Measurements from ENCODE around the gene NUP214.
"Not testable (repeated sequence)": the region's sequence is repeated elsewhere in the genome, so short reads cannot be mapped to it uniquely, and the experiment has no call there.

NUP214 gene

DNA sequence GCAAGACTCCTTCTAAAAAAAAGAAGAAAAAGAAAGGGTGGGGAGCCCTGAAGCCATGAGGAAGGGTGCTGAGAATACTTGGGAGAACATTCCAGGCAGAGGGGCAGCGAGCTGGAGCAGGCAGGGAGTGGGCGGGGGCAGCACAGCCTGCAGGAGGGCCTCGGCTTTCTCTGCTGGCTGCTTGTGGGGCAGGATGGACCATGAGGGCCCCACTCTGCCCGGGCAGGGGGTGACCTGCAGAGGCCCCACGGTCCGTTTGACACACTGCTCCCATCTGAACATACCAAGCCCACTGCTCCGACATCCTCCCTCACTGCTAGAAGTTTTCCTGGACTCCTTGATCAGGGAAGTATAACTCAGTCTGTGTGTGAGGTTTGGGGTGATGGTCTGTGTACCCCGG is 11.7 kb upstream of the NUP214 start:
- POLR2A ChIA-PET = interaction anchor here (2.1 kb wide), 1 partner anchor 11 kb away, joined by 10 read pairs; the partner anchor contains the start of gene NUP214
- CTCF ChIA-PET = no interaction called here
- TF ChIP-seq BHLHE40 (IDR thresholded peaks at IDR 0.05; ENCODE audit: borderline replicate concordance) (no peak), LEF1 (IDR thresholded peaks at IDR 0.05; ENCODE audit: borderline replicate concordance) (no peak), ARNT (IDR thresholded peaks at IDR 0.05) (no peak), ELF4 (IDR thresholded peaks at IDR 0.05) (no peak), FOXK2 (IDR thresholded peaks at IDR 0.05) (no peak), HDGF (IDR thresholded peaks at IDR 0.05; ENCODE audit: borderline replicate concordance) (no peak), SP1 (IDR thresholded peaks at IDR 0.05) (no peak), FOXM1 (IDR thresholded peaks at IDR 0.05; ENCODE audit: borderline replicate concordance) (no peak), ZNF384 (IDR thresholded peaks at IDR 0.05) (no peak), TARDBP (IDR thresholded peaks at IDR 0.05) (no peak), PKNOX1 (IDR thresholded peaks at IDR 0.05) (no peak), NFRKB (IDR thresholded peaks at IDR 0.05) (no peak), CTBP1 (IDR thresholded peaks at IDR 0.05; ENCODE audit: borderline replicate concordance) (no peak), SUZ12 (IDR thresholded peaks at IDR 0.05) (no peak), L3MBTL2 (conservative IDR thresholded peaks at IDR 0.05) (no peak), FOXA1 (IDR thresholded peaks at IDR 0.05) (no peak)
- no peak for DNase-seq (ENCODE audit: extremely low spot score)

GRCh38 chr9:131114084-131114535 is 11.3 kb upstream of the NUP214 start:
- ChIA-PET CTCF (no interaction called here), POLR2A (interaction anchor here (2.1 kb wide), 1 partner anchor 11 kb away, joined by 10 read pairs; the partner anchor contains the start of gene NUP214)
- DNase-seq (ENCODE audit: extremely low spot score) = no peak
- no peak for TF ChIP-seq SP1 (IDR thresholded peaks at IDR 0.05)
- TF ChIP-seq NFRKB (IDR thresholded peaks at IDR 0.05) = no peak
- TF ChIP-seq TARDBP (IDR thresholded peaks at IDR 0.05) = no peak
- TF ChIP-seq SUZ12 (IDR thresholded peaks at IDR 0.05) = no peak
- no peak for TF ChIP-seq CTBP1 (IDR thresholded peaks at IDR 0.05; ENCODE audit: borderline replicate concordance)
- TF ChIP-seq PKNOX1 (IDR thresholded peaks at IDR 0.05) = no peak
- TF ChIP-seq ZNF384 (IDR thresholded peaks at IDR 0.05) = no peak
- TF ChIP-seq ARNT (IDR thresholded peaks at IDR 0.05) = no peak
- TF ChIP-seq LEF1 (IDR thresholded peaks at IDR 0.05; ENCODE audit: borderline replicate concordance) = no peak
- TF ChIP-seq L3MBTL2 (conservative IDR thresholded peaks at IDR 0.05) = no peak
- TF ChIP-seq FOXM1 (IDR thresholded peaks at IDR 0.05; ENCODE audit: borderline replicate concordance) = no peak
- no peak for TF ChIP-seq HDGF (IDR thresholded peaks at IDR 0.05; ENCODE audit: borderline replicate concordance)
- TF ChIP-seq FOXA1 (IDR thresholded peaks at IDR 0.05) = no peak
- TF ChIP-seq FOXK2 (IDR thresholded peaks at IDR 0.05) = no peak
- no peak for TF ChIP-seq ELF4 (IDR thresholded peaks at IDR 0.05)
- TF ChIP-seq BHLHE40 (IDR thresholded peaks at IDR 0.05; ENCODE audit: borderline replicate concordance) = no peak

- CTCF ChIA-PET = interaction anchor here (0.7 kb wide), 1 partner anchor 58 kb away, joined by 3 read pairs; no protein-coding TSS in a partner anchor
- POLR2A ChIA-PET = interaction anchor here (1.6 kb wide), 1 partner anchor 10 kb away, joined by 4 read pairs; the partner anchor contains the start of gene NUP214
- DNase-seq (ENCODE audit: extremely low spot score) = not testable (repeated sequence)
These were observed 10.0 kb upstream of the NUP214 start for GRCh38 chr9:131115360-131115742.

DNA sequence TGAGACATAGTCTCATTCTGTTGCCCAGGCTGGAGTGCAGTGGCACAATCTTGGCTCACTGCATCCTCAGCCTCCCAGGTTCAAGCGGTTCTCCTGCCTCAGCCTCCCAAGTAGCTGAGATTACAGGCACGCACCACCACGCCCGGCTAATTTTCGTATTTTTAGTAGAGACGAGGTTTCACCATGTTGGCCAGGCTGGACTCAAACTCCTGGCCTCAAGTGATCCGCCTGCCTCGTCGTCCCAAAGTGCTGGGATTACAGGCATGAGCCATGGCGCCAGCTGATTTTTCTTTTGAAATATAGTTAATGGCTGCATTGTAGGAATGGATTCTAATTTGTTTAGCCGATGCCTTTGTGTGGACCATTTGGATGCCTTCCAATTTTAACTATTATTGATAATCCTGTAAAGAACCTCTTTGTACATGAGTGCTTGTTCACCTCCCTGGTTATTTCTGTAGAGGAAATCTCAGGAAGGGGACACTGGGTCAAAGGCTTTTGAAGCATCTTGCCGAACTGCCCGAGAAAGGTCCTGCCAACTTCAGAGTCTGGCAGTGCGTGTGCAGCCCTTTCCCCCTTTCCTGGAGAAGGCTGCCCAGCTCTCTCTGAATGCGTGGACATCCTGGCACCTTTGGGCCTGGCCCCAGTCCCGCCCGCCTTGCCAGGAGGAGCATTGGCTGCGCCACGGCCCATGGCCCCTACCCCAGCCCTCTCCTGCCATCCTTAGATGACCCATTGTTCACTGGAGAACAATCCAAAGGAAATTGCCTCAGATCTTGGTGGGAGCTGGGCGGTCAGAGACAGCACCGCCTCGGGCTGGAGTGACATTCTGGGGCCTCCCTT is 8.9 kb upstream of the NUP214 start:
- CTCF ChIA-PET = interaction anchor here (0.7 kb wide), 1 partner anchor 59 kb away, joined by 3 read pairs; no protein-coding TSS in a partner anchor
- TF ChIP-seq CTBP1 (IDR thresholded peaks at IDR 0.05; ENCODE audit: borderline replicate concordance) (no peak), FOXM1 (IDR thresholded peaks at IDR 0.05; ENCODE audit: borderline replicate concordance) (no peak), HDGF (IDR thresholded peaks at IDR 0.05; ENCODE audit: borderline replicate concordance) (no peak), PKNOX1 (IDR thresholded peaks at IDR 0.05) (no peak), L3MBTL2 (conservative IDR thresholded peaks at IDR 0.05) (no peak), FOXA1 (IDR thresholded peaks at IDR 0.05) (no peak), FOXK2 (IDR thresholded peaks at IDR 0.05) (no peak), NFRKB (IDR thresholded peaks at IDR 0.05) (no peak), ARNT (IDR thresholded peaks at IDR 0.05) (no peak), ZNF384 (IDR thresholded peaks at IDR 0.05) (no peak), TARDBP (IDR thresholded peaks at IDR 0.05) (no peak), LEF1 (IDR thresholded peaks at IDR 0.05; ENCODE audit: borderline replicate concordance) (no peak), SUZ12 (IDR thresholded peaks at IDR 0.05) (no peak), BHLHE40 (IDR thresholded peaks at IDR 0.05; ENCODE audit: borderline replicate concordance) (no peak), SP1 (IDR thresholded peaks at IDR 0.05) (no peak), ELF4 (IDR thresholded peaks at IDR 0.05) (no peak)
- DNase-seq (ENCODE audit: extremely low spot score) = no peak
- POLR2A ChIA-PET = interaction anchor here (1.6 kb wide), 1 partner anchor 9 kb away, joined by 4 read pairs; the partner anchor contains the start of gene NUP214

DNA sequence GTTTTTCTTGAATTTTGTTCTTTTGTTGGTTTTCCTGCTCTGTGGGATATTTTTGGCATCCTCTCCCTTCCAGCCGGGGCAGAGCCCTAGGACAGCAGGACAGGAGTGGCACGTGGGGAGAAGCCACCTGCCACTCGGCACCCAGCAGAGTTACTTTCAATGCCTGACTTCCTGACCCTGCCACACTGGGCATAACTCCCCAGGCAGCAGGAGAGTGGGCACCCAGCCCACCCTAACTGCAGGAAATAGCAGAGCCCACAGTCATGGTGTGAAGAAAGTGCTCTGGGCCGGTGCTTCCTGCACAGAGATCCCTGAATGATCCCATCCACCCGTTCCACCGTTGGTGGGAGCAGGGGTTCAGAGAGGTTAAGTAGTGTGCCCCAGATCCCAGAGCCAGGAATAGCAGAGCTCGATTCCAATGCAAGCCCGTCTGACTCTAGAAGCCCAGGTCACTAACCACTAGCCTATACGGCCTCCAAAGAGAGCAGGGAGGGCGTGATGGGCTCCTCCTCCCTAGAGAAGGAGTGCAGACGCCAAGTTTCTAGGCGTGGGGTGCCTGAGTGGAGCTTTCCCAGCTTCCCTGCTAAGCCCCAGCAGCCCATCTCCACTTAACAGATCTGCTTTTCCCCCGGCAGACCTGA is 8.1 kb upstream of the NUP214 start:
- CTCF ChIA-PET = no interaction called here
- POLR2A ChIA-PET = no interaction called here
- TF ChIP-seq ZNF384 (IDR thresholded peaks at IDR 0.05) = no peak
- no peak for TF ChIP-seq SUZ12 (IDR thresholded peaks at IDR 0.05)
- no peak for TF ChIP-seq FOXM1 (IDR thresholded peaks at IDR 0.05; ENCODE audit: borderline replicate concordance)
- no peak for TF ChIP-seq NFRKB (IDR thresholded peaks at IDR 0.05)
- TF ChIP-seq TARDBP (IDR thresholded peaks at IDR 0.05) = no peak
- no peak for TF ChIP-seq BHLHE40 (IDR thresholded peaks at IDR 0.05; ENCODE audit: borderline replicate concordance)
- no peak for TF ChIP-seq ELF4 (IDR thresholded peaks at IDR 0.05)
- TF ChIP-seq FOXA1 (IDR thresholded peaks at IDR 0.05) = no peak
- no peak for TF ChIP-seq L3MBTL2 (conservative IDR thresholded peaks at IDR 0.05)
- no peak for TF ChIP-seq CTBP1 (IDR thresholded peaks at IDR 0.05; ENCODE audit: borderline replicate concordance)
- TF ChIP-seq SP1 (IDR thresholded peaks at IDR 0.05) = no peak
- TF ChIP-seq LEF1 (IDR thresholded peaks at IDR 0.05; ENCODE audit: borderline replicate concordance) = no peak
- TF ChIP-seq HDGF (IDR thresholded peaks at IDR 0.05; ENCODE audit: borderline replicate concordance) = no peak
- TF ChIP-seq PKNOX1 (IDR thresholded peaks at IDR 0.05) = no peak
- no peak for TF ChIP-seq FOXK2 (IDR thresholded peaks at IDR 0.05)
- TF ChIP-seq ARNT (IDR thresholded peaks at IDR 0.05) = no peak
- no peak for DNase-seq (ENCODE audit: extremely low spot score)
